GM10266 (cell line): ENCODE results near the gene DROSHA.

Experiments
- DNase-seq: peaks from one replicate; pipeline ENCODE4 v3.0.0; 2012; ENCODE audit errors: extremely low spot score
- TF ChIP-seq, protein P1 (sequence below): IDR thresholded peaks from 2 replicates; pipeline ENCODE4 v1.5.1; 2012; ENCODE audit warnings: mild to moderate bottlenecking, low read depth; ENCODE audit not compliant: control insufficient read depth, insufficient read depth; ENCODE audit errors: missing control alignments

Gene DROSHA

DNA sequence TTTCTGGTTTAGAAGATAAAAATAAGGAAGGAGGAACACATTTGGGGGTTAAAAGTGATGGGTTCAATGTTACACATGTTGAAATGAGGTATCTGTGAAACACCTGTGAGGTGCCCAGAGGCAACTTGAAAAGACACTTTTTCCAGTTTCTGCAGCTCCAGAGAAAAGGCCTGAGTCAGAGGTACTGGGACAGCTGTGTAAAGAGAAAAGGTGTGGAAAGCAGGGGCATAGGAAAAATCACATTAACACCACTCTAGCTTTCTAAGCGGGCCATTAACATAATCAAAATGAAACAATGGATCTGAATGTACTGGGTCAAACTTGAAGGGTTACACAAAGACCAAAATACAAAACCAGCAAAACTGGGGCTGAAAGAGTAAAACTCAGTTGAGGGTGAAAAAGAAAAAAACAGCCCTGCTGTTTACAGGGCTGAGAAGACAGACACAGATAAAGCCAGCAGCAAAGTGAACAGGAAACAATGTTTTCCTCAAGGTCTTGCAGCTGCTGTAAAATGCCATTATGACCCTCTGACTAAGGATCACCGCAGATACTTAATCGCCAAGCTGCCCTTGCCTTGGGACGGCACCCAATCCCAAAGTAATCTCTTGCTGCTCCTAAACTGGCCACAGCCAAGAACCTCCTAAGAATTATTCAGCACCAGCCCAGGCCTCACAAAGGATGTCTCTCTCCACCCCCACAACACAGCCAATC lies 104.7 kb downstream of the DROSHA start:
- TF ChIP-seq, protein P1, sequence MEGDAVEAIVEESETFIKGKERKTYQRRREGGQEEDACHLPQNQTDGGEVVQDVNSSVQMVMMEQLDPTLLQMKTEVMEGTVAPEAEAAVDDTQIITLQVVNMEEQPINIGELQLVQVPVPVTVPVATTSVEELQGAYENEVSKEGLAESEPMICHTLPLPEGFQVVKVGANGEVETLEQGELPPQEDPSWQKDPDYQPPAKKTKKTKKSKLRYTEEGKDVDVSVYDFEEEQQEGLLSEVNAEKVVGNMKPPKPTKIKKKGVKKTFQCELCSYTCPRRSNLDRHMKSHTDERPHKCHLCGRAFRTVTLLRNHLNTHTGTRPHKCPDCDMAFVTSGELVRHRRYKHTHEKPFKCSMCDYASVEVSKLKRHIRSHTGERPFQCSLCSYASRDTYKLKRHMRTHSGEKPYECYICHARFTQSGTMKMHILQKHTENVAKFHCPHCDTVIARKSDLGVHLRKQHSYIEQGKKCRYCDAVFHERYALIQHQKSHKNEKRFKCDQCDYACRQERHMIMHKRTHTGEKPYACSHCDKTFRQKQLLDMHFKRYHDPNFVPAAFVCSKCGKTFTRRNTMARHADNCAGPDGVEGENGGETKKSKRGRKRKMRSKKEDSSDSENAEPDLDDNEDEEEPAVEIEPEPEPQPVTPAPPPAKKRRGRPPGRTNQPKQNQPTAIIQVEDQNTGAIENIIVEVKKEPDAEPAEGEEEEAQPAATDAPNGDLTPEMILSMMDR = no peak
- no peak for DNase-seq

DNA sequence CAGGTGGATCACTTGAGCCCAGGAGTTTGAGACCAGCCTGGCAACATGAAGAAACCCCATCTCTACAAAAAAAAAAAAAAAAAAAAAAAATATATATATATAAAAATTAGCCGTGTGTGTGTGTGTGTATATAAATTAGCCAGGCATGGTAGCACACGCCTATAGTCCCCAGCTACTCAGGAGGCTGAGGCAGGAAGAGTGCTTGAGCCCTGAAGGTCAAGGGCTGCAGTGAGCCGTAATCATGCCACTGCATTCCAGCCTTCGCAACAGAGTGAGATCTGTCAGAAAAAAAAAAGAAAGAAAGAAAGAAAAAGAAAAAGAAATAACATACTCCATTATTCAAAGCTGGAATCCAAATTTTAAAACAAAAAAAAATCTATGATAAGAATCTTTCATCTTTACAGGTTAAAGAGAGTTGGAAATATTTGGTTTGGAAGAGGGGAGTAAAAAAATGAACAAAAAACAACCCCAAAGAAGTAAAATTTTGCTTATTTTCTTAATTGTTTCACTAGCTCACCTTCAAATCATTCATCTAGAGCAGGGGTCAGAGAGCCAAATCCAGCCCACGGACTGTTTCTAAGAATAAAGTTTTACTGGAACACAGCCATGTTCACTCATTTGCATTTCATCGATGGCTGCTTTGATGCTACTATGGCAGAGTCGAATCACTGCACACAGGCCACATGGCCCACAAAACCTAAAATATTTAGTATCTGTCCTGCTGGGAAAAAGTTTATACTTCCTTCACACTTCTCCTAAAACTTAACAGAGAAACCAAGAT lies 109.9 kb downstream of the DROSHA start:
- TF ChIP-seq, protein P1 = no peak
- no peak for DNase-seq

DNA sequence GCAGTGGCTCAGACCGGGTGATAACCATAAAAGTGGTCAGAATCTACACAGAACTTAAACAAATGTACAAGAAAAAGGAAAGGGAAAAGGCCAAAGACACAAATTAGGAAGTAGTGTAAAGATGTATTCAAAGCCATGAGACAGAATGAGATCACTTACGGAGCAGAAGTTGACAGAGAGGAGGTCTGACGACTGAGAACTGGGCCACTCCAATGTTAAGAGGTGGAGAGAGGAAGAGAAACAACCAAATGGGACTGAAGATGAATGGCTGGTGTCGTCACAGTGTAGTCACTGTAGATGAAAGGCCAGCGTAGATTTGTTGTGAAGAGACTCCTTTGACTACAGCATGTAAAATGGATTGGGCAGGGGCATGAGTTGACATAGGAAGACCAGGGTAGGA lies 114.4 kb downstream of the DROSHA start:
- TF ChIP-seq, protein P1 = no peak

DNA sequence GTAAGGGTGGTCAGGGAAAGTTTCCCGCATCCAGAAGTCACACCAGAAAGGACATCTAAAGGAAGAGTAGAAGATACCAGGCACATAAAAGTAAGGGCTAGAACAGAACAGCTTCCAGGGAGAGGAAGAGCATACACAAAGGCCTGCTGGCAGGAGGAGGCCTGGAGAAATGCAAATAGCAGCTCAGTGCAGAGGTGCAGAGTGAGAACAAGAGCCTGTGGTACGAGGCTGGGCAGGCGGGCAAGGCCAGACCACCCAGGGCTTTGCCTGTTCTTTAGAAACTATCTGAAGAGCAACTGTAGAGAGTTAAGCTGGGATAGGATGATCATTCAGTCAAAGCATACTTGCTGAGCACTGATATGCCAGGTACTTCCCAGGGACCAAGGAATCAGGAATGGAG lies 115.3 kb downstream of the DROSHA start:
- no peak for DNase-seq
- TF ChIP-seq, protein P1 = no peak

More for the DNA sequence above, 114.4 kb downstream of the DROSHA start:
- no peak for DNase-seq

DNA sequence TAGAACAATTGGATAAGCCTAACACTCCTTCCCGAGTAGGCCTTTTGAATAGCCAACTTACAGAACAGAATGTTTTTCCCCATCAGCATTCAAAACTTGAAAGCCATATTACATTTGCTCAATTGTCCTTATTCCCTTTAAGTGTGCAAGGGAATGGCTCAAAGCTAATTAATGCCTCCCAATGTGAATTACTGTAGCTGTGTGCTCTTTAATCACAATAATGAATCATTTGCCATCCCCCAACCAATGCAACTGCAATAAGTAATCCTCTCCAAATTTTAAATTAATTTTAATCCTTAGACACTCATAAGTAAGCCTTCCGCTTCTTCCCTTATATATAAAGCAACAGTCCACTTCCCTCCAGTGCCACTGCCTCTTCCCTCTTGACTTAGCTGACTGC lies 115.9 kb downstream of the DROSHA start:
- DNase-seq = no peak
- TF ChIP-seq, protein P1 = no peak

DNA sequence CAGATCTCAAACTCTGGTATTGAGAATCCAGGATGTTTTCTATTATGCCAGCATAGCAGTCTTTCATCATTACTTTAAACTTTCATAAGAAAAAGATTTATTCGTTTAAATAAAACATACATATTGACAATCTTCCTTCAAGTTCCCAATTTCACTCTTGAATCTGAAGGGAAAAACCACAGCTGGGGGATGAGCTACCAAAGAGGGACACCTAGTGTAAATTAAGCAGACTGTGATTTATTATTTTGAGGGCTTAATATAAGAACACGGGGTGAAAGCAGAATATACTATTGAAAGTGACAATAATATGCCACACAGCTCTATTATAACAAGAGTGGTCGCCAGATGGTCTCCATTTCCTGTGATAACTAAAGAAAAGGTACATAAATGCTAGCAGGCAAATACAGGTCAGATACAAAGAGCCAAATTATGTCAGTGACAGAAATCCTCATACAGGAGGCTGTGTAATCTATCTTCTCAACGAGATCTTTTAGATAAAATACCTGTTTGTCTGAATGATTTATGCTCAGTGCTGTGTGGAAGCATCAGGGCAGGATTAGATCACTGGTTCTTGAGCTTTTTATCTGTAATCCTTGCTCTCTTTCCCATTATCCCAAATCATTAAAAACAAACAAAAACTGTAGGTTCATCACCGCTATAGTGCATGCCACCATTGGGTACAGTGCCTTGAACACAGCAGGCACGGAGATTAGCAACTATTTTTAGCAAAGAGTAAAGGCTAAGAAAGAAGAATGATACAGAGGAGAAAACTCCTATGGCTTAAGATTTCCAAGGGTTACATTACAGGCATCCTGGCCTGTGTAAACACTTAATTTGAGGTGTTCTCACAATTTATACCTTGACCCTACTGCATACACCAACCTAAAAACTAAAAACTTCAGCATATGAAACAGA lies 116.6 kb downstream of the DROSHA start:
- no peak for DNase-seq
- TF ChIP-seq, protein P1 = no peak
